DND-41 (cell line): ENCODE measurements around the gene MAP1LC3B.

Experiments used
- ATAC-seq: fragments of 200-7000 bp; cut with Tn5 transposase; 3 replicates; pipeline ENCODE4 v1.9.1; 2021; ENCODE audit warnings: low read depth; ENCODE audit not compliant: insufficient read depth
- DNase-seq: peaks from one replicate; pipeline ENCODE4 v3.0.0-alpha.2; 2020
- H2AFZ ChIP-seq: 2 replicates; pipeline ENCODE4 v1.6.0; 2012; ENCODE audit warnings: low read depth, low read length
- H3K27ac ChIP-seq: 2 replicates; pipeline ENCODE4 v1.5.1; 2012; ENCODE audit warnings: low read length, inconsistent platforms
- H3K27me3 ChIP-seq: fragments of 200-600 bp; sonication (generic); 2 replicates; pipeline ENCODE4 v1.6.0; 2012; ENCODE audit warnings: low read length, mild to moderate bottlenecking, inconsistent platforms; ENCODE audit not compliant: insufficient read depth, poor library complexity
- H3K36me3 ChIP-seq: 2 replicates; pipeline ENCODE4 v1.5.1; 2012; ENCODE audit warnings: low read length, inconsistent platforms; ENCODE audit not compliant: insufficient read depth
- H3K4me1 ChIP-seq: 2 replicates; pipeline ENCODE4 v1.5.1; 2012; ENCODE audit warnings: mild to moderate bottlenecking, low read length; ENCODE audit not compliant: insufficient read depth
- H3K4me2 ChIP-seq: 2 replicates; pipeline ENCODE4 v1.6.0; 2012; ENCODE audit warnings: mild to moderate bottlenecking, moderate library complexity, low read length, inconsistent platforms; ENCODE audit not compliant: insufficient read depth
- H3K4me3 ChIP-seq, 2 experiments: fragments of 200-600 bp in 1 of 2; shearing (Covaris generic) in 1 of 2; 2 replicates each; pipeline ENCODE4 v1.5.1; 2012 to 2016; ENCODE audit warnings: inconsistent platforms in 2 of 2, low read length in 2 of 2, mild to moderate bottlenecking in 2 of 2, low read depth in 1 of 2, moderate library complexity in 1 of 2
- H3K79me2 ChIP-seq: 2 replicates; pipeline ENCODE4 v1.6.0; 2012; ENCODE audit warnings: low read length, inconsistent platforms; ENCODE audit not compliant: insufficient read depth
- H3K9ac ChIP-seq: 2 replicates; pipeline ENCODE4 v1.6.0; 2012; ENCODE audit warnings: low read depth, mild to moderate bottlenecking, inconsistent platforms, low read length, moderate library complexity
- H3K9me3 ChIP-seq: 2 replicates; pipeline ENCODE4 v1.5.1; 2012; ENCODE audit warnings: low read length, moderate library complexity, mild to moderate bottlenecking, inconsistent platforms; ENCODE audit not compliant: insufficient read depth, severe bottlenecking
- H4K20me1 ChIP-seq: 2 replicates; pipeline ENCODE4 v1.6.0; 2012; ENCODE audit warnings: low read length; ENCODE audit not compliant: insufficient read depth
- CTCF ChIP-seq: IDR thresholded peaks from 2 replicates; pipeline ENCODE4 v1.5.1; 2012; ENCODE audit warnings: borderline replicate concordance, low read length, moderate library complexity, mild to moderate bottlenecking; ENCODE audit not compliant: poor library complexity, severe bottlenecking; ENCODE audit errors: extremely low read depth
- EZH2 ChIP-seq: IDR thresholded peaks from 3 replicates; pipeline ENCODE4 v1.6.1; 2012; ENCODE audit warnings: borderline replicate concordance, low read depth, mild to moderate bottlenecking, moderate library complexity, low read length, inconsistent platforms; ENCODE audit not compliant: severe bottlenecking

Gene MAP1LC3B

DNA sequence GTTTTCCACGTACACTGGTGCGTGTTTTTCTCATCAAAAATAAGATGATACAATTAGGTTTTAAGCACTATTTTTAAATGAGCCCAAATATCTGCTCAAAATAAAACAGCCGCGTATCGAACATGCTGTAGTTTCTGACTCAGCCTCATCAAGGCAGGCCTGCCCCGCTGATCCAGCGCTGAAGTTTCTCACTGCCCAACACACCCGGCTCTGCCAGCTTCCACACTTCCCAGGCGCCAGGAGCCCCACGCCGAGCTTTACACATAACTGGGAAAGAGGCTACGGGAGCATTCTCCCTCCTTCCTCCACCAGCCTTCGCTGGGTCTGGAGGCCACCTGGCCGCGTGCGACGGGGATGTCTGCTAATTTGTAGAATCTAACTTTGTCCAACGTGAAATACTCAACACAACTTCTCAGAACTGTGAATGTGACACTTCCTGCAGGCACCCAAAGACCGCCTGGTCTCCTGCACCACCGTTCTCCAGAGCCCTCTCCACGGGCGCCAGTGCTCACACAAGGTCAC is 42.1 kb downstream of the MAP1LC3B start:
- no peak overlapping the region for H2AFZ ChIP-seq
- H3K4me1 ChIP-seq = no peaks in the 10 kb centered on the region
- H3K27ac ChIP-seq = no peak overlapping the region
- H3K4me3 ChIP-seq = no peak overlapping the region
- no peak overlapping the region for H3K4me2 ChIP-seq
- no peaks in the 10 kb centered on the region for H3K79me2 ChIP-seq
- no peaks in the 10 kb centered on the region for H3K36me3 ChIP-seq
- ATAC-seq (no peak), DNase-seq (no peak)
- H3K27me3 ChIP-seq = peaks cover 32% of the 10 kb centered on the region
- no peak for TF ChIP-seq EZH2
- no peak for TF ChIP-seq CTCF
- 0 out of 2 replicates have a peak, but pooled peaks cover 6% of the 10 kb centered on the region for H4K20me1 ChIP-seq
- no peaks in the 10 kb centered on the region for H3K9me3 ChIP-seq
- H3K9ac ChIP-seq = no peak overlapping the region

- 0 out of 2 replicates have a peak, but pooled peaks cover 6% of the 10 kb centered on the region for H4K20me1 ChIP-seq
- TF ChIP-seq CTCF (no peak), EZH2 (peak; percentile 51)
- H3K4me1 ChIP-seq = no peaks in the 10 kb centered on the region
- no peak for DNase-seq
- H3K4me2 ChIP-seq = no peak overlapping the region
- no peaks in the 10 kb centered on the region for H3K9me3 ChIP-seq
- ATAC-seq = no peak
- no peak overlapping the region for H2AFZ ChIP-seq
- peaks cover 32% of the 10 kb centered on the region for H3K27me3 ChIP-seq
- no peaks in the 10 kb centered on the region for H3K79me2 ChIP-seq
- no peak overlapping the region for H3K4me3 ChIP-seq
- H3K27ac ChIP-seq = no peak overlapping the region
- H3K36me3 ChIP-seq = no peaks in the 10 kb centered on the region
- no peak overlapping the region for H3K9ac ChIP-seq
These were observed 43.5 kb downstream of the MAP1LC3B start for GRCh38 chr16:87435372-87436224.

DNA sequence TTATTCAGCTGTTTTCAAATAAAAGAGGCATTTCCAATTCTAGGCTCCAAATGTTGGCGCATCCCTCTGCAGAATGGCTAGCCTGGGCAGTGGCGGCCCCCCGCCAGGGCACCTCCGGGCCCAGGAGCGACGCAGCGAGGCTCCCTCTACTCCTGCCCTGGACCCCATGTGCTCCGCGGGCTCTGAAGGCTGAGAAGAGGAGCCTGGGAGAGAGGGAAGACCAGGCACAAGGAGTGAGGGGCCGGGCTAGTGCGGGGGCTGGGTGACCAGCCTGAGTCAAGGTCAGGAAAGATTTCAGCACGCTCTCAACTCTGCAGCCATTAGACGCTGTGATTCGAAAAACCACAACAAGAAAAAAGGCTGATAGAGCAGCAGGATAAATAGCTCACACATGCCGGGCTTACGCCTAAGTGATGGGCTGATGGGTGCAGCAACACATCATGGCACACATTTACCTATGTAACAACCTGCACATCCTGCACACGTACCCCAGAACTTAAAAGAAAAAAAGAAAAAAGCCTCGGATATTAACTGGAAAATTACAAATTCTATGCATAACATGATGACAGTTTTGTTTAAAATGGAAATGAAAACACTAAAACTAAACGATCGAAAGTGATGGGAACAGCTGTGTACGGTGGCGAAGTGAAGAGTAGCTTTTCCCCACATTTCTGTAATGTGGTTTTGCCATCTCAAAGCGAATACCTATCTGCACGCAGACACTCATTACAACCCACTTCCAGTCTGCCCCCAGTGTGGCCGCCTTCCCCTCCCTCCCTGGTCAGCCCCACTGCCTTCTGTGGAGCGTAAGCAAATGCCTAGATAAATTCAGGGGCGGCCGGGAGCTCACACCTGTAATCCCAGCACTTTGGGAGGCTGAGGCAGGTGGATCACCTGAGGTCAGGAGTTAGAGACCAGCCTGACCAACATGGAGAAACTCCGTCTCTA is 44.4 kb downstream of the MAP1LC3B start:
- Histone ChIP-seq H3K79me2 (no peaks in the 10 kb centered on the region), H3K4me1 (no peaks in the 10 kb centered on the region), H4K20me1 (0 out of 2 replicates have a peak, but pooled peaks cover 6% of the 10 kb centered on the region), H3K36me3 (no peaks in the 10 kb centered on the region), H2AFZ (no peak overlapping the region), H3K4me2 (no peak overlapping the region), H3K27me3 (peaks cover 32% of the 10 kb centered on the region), H3K27ac (no peak overlapping the region), H3K9me3 (no peaks in the 10 kb centered on the region), H3K4me3 (no peak overlapping the region), H3K9ac (no peak overlapping the region)
- TF ChIP-seq CTCF = no peak
- DNase-seq = no peak
- no peak for ATAC-seq
